Prostate gland (tissue), 2 donors: Measurements from ENCODE around the gene RCAN2. TPM values are rescaled to one million over a fixed set of nuclear protein-coding genes. Genes with fewer than 3 reads are reported as not detected.

ENCODE experiments used
- DNase-seq: peaks from one replicate; pipeline ENCODE4 v3.0.0-alpha.2; 2019; ENCODE audit warnings: low spot score
- H3K27ac ChIP-seq, 2 donors: fragments of 200-600 bp; sonication (generic); 2 replicates each; pipeline ENCODE4 v1.5.1; 2017 to 2019
- H3K27me3 ChIP-seq: fragments of 200-600 bp; sonication (generic); replicated peaks from 2 replicates; pipeline ENCODE4 v1.5.1; 2019; ENCODE audit not compliant: insufficient read depth
- H3K36me3 ChIP-seq, 2 donors: fragments of 200-600 bp; sonication (generic); 1 replicate in 1 of 2; 2 replicates in 1 of 2; pipeline versions ENCODE4 v1.5.1 to v1.8.1; 2017 to 2019
- H3K4me1 ChIP-seq: fragments of 200-600 bp; sonication (generic); replicated peaks from 2 replicates; pipeline ENCODE4 v1.5.1; 2019
- H3K4me3 ChIP-seq, 2 donors: fragments of 200-600 bp; sonication (generic); 2 replicates each; pipeline ENCODE4 v1.5.1; 2017 to 2019
- H3K9me3 ChIP-seq: fragments of 200-600 bp; sonication (generic); 2 replicates; pipeline ENCODE4 v1.5.1; 2017
- POLR2A ChIP-seq: fragments of 450-650 bp; IDR thresholded peaks from one replicate; pipeline ENCODE4 v1.6.1; 2016; ENCODE audit warnings: antibody characterized with exemption, mild to moderate bottlenecking
- POLR2AphosphoS5 ChIP-seq: sonication (generic); formaldehyde crosslinking; IDR thresholded peaks from one replicate; pipeline ENCODE4 v1.6.1; 2017; ENCODE audit warnings: antibody characterized with exemption
- WGBS: methylation state at CpG from one replicate; pipeline ENCODE4 v1.1.5; 2018; 5-methylcytosine and 5-hydroxymethylcytosine counted together
- intact Hi-C: fragments of 100-400 bp; cut with DNase I; formaldehyde crosslinking; loops from one replicate; pipeline ENCODE4 v1.14.2; 2022
- total RNA-seq, 2 donors: library from RNA; depleted of rRNA; stranded (reverse); fragments of >200 nt; gene quantifications; one replicate each; pipeline ENCODE4 v1.1.0, GENCODE V29; 2016
- TF ChIP-seq, protein P1 (sequence below), 4 experiments: fragments of 200-600 bp in 2 of 4; fragments of 450-650 bp in 2 of 4; sonication (generic) in 2 of 4; IDR thresholded peaks; 1 replicate in 3 of 4; 2 replicates in 1 of 4; pipeline ENCODE4 v1.5.1; 2016 to 2019; ENCODE audit warnings: antibody characterized with exemption in 4 of 4, mild to moderate bottlenecking in 2 of 4, moderate library complexity in 2 of 4

Gene RCAN2
- total RNA-seq, 2 donors from 2014 or later, result 12.3 to 14.2 TPM

DNA sequence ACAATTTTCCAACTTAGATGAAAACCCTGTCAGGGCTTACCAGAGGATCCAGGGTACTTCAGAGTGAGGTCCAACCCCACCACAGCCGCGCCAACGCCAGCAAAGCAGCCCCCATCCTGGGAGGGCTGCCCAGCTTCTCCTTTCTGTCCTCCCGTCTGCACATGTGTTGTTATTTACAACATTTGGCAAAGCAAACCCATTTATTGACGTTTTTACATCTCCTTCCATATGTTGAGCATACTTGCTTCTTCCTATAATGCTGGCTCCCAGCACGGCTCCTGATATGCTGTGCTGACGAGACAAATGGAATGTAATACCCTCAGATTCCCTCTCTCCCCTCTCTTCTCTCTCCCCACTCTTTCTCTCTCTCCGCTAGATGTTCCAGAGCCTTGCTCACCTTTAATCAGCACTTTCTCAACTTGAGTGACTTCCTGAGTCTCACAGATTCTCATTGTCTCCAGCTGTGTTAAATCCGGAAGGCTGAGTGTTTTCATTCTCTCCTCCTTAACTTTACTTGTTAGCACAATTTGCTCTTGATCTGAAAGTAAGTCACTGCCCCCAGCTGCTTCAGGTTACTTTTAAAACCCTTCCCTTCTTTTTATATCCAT lies 22.7 kb downstream of the RCAN2 start:
- TF ChIP-seq POLR2AphosphoS5 (no peak), POLR2A (no peak)
- TF ChIP-seq, protein P1, sequence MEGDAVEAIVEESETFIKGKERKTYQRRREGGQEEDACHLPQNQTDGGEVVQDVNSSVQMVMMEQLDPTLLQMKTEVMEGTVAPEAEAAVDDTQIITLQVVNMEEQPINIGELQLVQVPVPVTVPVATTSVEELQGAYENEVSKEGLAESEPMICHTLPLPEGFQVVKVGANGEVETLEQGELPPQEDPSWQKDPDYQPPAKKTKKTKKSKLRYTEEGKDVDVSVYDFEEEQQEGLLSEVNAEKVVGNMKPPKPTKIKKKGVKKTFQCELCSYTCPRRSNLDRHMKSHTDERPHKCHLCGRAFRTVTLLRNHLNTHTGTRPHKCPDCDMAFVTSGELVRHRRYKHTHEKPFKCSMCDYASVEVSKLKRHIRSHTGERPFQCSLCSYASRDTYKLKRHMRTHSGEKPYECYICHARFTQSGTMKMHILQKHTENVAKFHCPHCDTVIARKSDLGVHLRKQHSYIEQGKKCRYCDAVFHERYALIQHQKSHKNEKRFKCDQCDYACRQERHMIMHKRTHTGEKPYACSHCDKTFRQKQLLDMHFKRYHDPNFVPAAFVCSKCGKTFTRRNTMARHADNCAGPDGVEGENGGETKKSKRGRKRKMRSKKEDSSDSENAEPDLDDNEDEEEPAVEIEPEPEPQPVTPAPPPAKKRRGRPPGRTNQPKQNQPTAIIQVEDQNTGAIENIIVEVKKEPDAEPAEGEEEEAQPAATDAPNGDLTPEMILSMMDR (IDR thresholded peaks at IDR 0.05), result no peak
- 63% methylated on average over 9 of the region's 9 CpGs for WGBS

DNA sequence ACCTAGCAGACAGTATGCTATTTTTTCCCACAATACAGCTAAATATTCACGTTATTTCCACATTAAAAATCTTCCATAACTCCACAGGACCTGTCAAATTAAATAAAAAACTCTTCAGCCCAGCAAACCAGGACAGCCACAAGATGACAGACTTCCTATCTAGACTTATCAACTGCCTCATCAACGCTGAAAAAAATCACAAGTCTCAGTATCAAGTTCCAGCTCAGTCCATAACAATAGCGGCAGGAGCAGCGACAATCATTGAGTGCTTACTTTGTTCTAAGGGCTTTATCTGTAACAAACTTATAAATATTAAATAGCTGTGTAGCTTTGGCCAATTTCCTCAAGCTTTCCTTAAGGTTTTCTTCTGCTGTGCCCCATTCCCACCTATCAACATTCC lies 24.7 kb downstream of the RCAN2 start:
- Histone ChIP-seq H3K36me3 (no peaks in the 10 kb centered on the region), H3K9me3 (no peaks in the 10 kb centered on the region), H3K4me1 (no peaks in the 10 kb centered on the region), H3K4me3 (no peak overlapping the region), H3K27ac (no peak overlapping the region), H3K27me3 (no peaks in the 10 kb centered on the region)
- no peak for DNase-seq
- WGBS, result 80% methylated on average over 4 of the region's 4 CpGs
- intact Hi-C loops, result no loop called here
- TF ChIP-seq POLR2A (no peak), POLR2AphosphoS5 (no peak)
- TF ChIP-seq, protein P1 (IDR thresholded peaks at IDR 0.05), result no peak

More for the DNA sequence above, 22.7 kb downstream of the RCAN2 start:
- H3K27ac ChIP-seq, result no peak overlapping the region
- no peaks in the 10 kb centered on the region for H3K9me3 ChIP-seq
- no peaks in the 10 kb centered on the region for H3K27me3 ChIP-seq
- no peaks in the 10 kb centered on the region for H3K36me3 ChIP-seq
- no peaks in the 10 kb centered on the region for H3K4me1 ChIP-seq
- intact Hi-C loops, result no loop called here
- H3K4me3 ChIP-seq, result no peak overlapping the region
- no peak for DNase-seq

DNA sequence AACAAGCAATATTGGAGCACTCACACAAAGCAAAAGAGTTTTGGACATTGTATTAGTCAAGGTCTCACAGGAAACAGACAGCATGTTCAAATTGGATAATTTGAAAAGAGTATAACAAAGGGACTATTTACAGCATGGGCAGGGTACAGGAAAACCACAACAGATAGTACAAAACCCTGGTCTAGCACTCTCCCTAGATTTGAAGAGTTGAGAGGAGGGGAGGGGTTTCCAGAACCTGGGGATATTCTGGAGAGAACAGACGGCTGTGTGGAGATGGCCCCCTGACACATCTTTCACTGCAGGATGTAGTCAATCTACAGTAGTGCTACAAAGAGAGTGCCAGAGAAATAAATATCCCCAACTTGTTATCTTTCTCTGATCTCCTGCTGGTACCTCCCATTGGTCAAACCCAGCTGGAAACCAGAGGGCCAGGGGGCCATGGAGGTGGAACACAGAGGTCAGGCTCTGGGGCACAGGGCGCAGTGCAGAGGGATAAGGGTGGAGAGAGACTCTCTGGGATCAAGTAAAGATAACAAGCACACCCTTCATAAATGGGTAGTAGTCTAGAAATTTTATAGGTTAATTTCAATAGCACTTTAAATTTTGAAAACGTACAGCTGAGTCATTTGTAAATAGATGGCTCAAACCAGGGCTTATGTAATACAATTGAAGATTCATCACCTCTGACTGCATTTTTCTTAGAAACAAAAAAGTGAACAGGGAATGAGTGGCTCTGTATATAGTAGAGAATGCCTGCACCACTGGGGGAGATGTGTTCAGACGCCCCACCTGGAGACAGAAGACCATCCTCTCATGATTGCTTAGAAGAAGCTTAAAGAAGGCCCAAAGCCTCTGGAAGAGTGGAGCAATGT lies 25.7 kb downstream of the RCAN2 start:
- intact Hi-C loops, result no loop called here
- no peak for DNase-seq
- Histone ChIP-seq H3K9me3 (no peaks in the 10 kb centered on the region), H3K27ac (no peak overlapping the region), H3K4me3 (no peak overlapping the region), H3K4me1 (no peaks in the 10 kb centered on the region), H3K36me3 (no peaks in the 10 kb centered on the region), H3K27me3 (no peaks in the 10 kb centered on the region)
- 62% methylated on average over 4 of the region's 4 CpGs for WGBS
- no peak for TF ChIP-seq POLR2A
- TF ChIP-seq, protein P1 (IDR thresholded peaks at IDR 0.05), result no peak
- TF ChIP-seq POLR2AphosphoS5, result no peak

DNA sequence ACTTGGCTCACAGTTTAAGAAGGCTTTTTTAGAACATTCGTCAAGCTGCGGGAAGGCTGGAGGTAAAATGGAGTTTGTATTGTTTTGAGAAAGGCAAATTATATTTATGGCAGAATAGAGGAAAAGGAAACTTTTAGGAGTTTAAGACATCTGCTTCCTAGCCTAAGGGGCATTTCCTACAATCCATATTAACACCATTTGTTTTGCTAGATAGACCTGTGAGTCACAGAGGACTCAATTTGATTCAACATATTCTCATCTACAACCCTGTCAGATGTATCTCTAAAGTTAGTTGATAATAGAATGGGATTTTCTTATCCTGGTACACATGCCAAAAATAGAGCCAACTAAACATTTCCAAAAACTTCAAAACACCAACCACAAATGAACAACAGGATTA lies 35.0 kb downstream of the RCAN2 start:
- intact Hi-C loops, result no loop called here
- no peak for DNase-seq
- Histone ChIP-seq H3K4me1 (peaks cover 6% of the 10 kb centered on the region), H3K27ac (no peak overlapping the region), H3K4me3 (no peak overlapping the region), H3K27me3 (no peaks in the 10 kb centered on the region), H3K9me3 (no peaks in the 10 kb centered on the region), H3K36me3 (no peaks in the 10 kb centered on the region)
- 87% methylated on average over 2 of the region's 2 CpGs for WGBS
- TF ChIP-seq POLR2A (no peak), POLR2AphosphoS5 (no peak)
- TF ChIP-seq, protein P1 (IDR thresholded peaks at IDR 0.05), result no peak

- 93% methylated on average over 1 of the region's 1 CpG for WGBS
- no peaks in the 10 kb centered on the region for H3K36me3 ChIP-seq
- intact Hi-C loops, result no loop called here
- H3K4me1 ChIP-seq, result peaks cover 6% of the 10 kb centered on the region
- H3K4me3 ChIP-seq, result no peak overlapping the region
- no peak overlapping the region for H3K27ac ChIP-seq
- no peaks in the 10 kb centered on the region for H3K9me3 ChIP-seq
- no peaks in the 10 kb centered on the region for H3K27me3 ChIP-seq
- no peak for DNase-seq
- no peak for TF ChIP-seq POLR2AphosphoS5
- TF ChIP-seq, protein P1 (IDR thresholded peaks at IDR 0.05), result no peak
- no peak for TF ChIP-seq POLR2A
These were observed 36.6 kb downstream of the RCAN2 start for GRCh38 chr6:46454691-46455090.
